GM18873 (cell line): ENCODE results near the gene SLC5A7.

ENCODE experiments used
- ATAC-seq: cut with Tn5 transposase; IDR thresholded peaks from one replicate; pipeline ENCODE4 v1.9.1; 2021; ENCODE audit warnings: mild to moderate bottlenecking, moderate library complexity, moderate number of reproducible peaks; ENCODE audit not compliant: unreplicated experiment, low FRiP score

SLC5A7 gene

GRCh38 chr2:108061439-108062042 lies 75.2 kb downstream of the SLC5A7 start:
- no peak for ATAC-seq
